Osteoblast (primary cell): ENCODE data around the gene CCSER1. TPM values are rescaled to one million over a fixed set of nuclear protein-coding genes. Genes with fewer than 3 reads are reported as not detected.
A peak's percentile ranks its signal among the peaks of the same experiment; 100 is the strongest.

Source experiments
- DNase-seq: peaks from one replicate; pipeline ENCODE4 v3.0.0; 2011; ENCODE audit warnings: low spot score, mixed read lengths; ENCODE audit not compliant: insufficient read length; ENCODE audit errors: missing footprints
- H2AFZ ChIP-seq: 2 replicates; pipeline ENCODE4 v1.6.0; 2011; ENCODE audit warnings: mild to moderate bottlenecking, low read length
- H3K27ac ChIP-seq: 2 replicates; pipeline ENCODE4 v1.5.1; 2011; ENCODE audit warnings: mild to moderate bottlenecking, low read depth, low read length, moderate library complexity
- H3K27me3 ChIP-seq: 2 replicates; pipeline ENCODE4 v1.6.0; 2012; ENCODE audit warnings: mild to moderate bottlenecking, control low read depth, inconsistent platforms, low read length, moderate library complexity; ENCODE audit not compliant: insufficient read depth
- H3K36me3 ChIP-seq: 2 replicates; pipeline ENCODE4 v1.5.1; 2011; ENCODE audit warnings: mild to moderate bottlenecking, low read length, control low read depth, moderate library complexity; ENCODE audit not compliant: insufficient read depth
- H3K4me1 ChIP-seq: 2 replicates; pipeline ENCODE4 v1.5.1; 2011; ENCODE audit warnings: mild to moderate bottlenecking, low read length, control low read depth, moderate library complexity; ENCODE audit not compliant: insufficient read depth
- H3K4me2 ChIP-seq: 2 replicates; pipeline ENCODE4 v1.6.0; 2011; ENCODE audit warnings: mild to moderate bottlenecking, low read length; ENCODE audit not compliant: insufficient read depth
- H3K4me3 ChIP-seq: fragments of 200-600 bp; sonication (generic); 3 replicates; pipeline ENCODE4 v1.5.1; 2012; ENCODE audit warnings: mild to moderate bottlenecking, low read length, inconsistent platforms; ENCODE audit not compliant: insufficient read depth
- H3K79me2 ChIP-seq: 2 replicates; pipeline ENCODE4 v1.6.0; 2012; ENCODE audit warnings: mild to moderate bottlenecking, low read length, control low read depth, inconsistent platforms; ENCODE audit not compliant: insufficient read depth
- H3K9me3 ChIP-seq: 2 replicates; pipeline ENCODE4 v1.5.1; 2011; ENCODE audit warnings: low read depth, low read length, control low read depth
- H4K20me1 ChIP-seq: 2 replicates; pipeline ENCODE4 v1.6.0; 2012; ENCODE audit warnings: mild to moderate bottlenecking, low read length, control low read depth; ENCODE audit not compliant: insufficient read depth
- CTCF ChIP-seq: IDR thresholded peaks from 2 replicates; pipeline ENCODE4 v1.5.1; 2011; ENCODE audit warnings: mild to moderate bottlenecking, low read depth, low read length, moderate library complexity; ENCODE audit errors: extremely low read depth
- total RNA-seq: library from RNA; depleted of rRNA; stranded (reverse); fragments of >200 nt; gene quantifications from 2 replicates; pipeline ENCODE4 v1.2.3, GENCODE V29; 2012

The CCSER1 gene
- total RNA-seq, 1 donor = under 0.01 TPM

GRCh38 chr4:90082449-90082848 lies 44.7 kb upstream of the CCSER1 start:
- no peaks in the 10 kb centered on the region for H3K79me2 ChIP-seq
- H3K36me3 ChIP-seq = no peaks in the 10 kb centered on the region
- TF ChIP-seq CTCF = no peak
- no peaks in the 10 kb centered on the region for H3K9me3 ChIP-seq
- H3K27ac ChIP-seq = no peak overlapping the region
- H3K4me1 ChIP-seq = no peaks in the 10 kb centered on the region
- no peak overlapping the region for H3K4me2 ChIP-seq
- no peak overlapping the region for H3K4me3 ChIP-seq
- no peaks in the 10 kb centered on the region for H4K20me1 ChIP-seq
- H2AFZ ChIP-seq = no peak overlapping the region
- peak; percentile 10 for DNase-seq
- no peaks in the 10 kb centered on the region for H3K27me3 ChIP-seq

GRCh38 chr4:90084277-90084966 lies 42.8 kb upstream of the CCSER1 start:
- Histone ChIP-seq H3K27me3 (no peaks in the 10 kb centered on the region), H2AFZ (no peak overlapping the region), H3K4me3 (no peak overlapping the region), H4K20me1 (no peaks in the 10 kb centered on the region), H3K79me2 (no peaks in the 10 kb centered on the region), H3K27ac (no peak overlapping the region), H3K9me3 (no peaks in the 10 kb centered on the region), H3K4me1 (no peaks in the 10 kb centered on the region), H3K4me2 (no peak overlapping the region), H3K36me3 (no peaks in the 10 kb centered on the region)
- DNase-seq = no peak
- TF ChIP-seq CTCF = no peak

GRCh38 chr4:90084967-90085295 lies 42.3 kb upstream of the CCSER1 start:
- Histone ChIP-seq H3K27me3 (no peaks in the 10 kb centered on the region), H4K20me1 (no peaks in the 10 kb centered on the region), H3K36me3 (no peaks in the 10 kb centered on the region), H3K4me2 (no peak overlapping the region), H3K79me2 (no peaks in the 10 kb centered on the region), H3K27ac (no peak overlapping the region), H3K4me1 (no peaks in the 10 kb centered on the region), H2AFZ (no peak overlapping the region), H3K4me3 (no peak overlapping the region), H3K9me3 (no peaks in the 10 kb centered on the region)
- no peak for DNase-seq
- no peak for TF ChIP-seq CTCF

- H3K36me3 ChIP-seq = no peaks in the 10 kb centered on the region
- no peak for TF ChIP-seq CTCF
- no peak overlapping the region for H3K27ac ChIP-seq
- H3K4me1 ChIP-seq = no peaks in the 10 kb centered on the region
- DNase-seq = no peak
- no peaks in the 10 kb centered on the region for H3K9me3 ChIP-seq
- H3K27me3 ChIP-seq = no peaks in the 10 kb centered on the region
- no peak overlapping the region for H3K4me2 ChIP-seq
- no peak overlapping the region for H2AFZ ChIP-seq
- H3K79me2 ChIP-seq = no peaks in the 10 kb centered on the region
- H3K4me3 ChIP-seq = no peak overlapping the region
- H4K20me1 ChIP-seq = no peaks in the 10 kb centered on the region
Measured at GRCh38 chr4:90093526-90093925, 33.7 kb upstream of the CCSER1 start.
